Ishikawa (cell line): ENCODE measurements around the gene RABIF.

Experiments used
- MAX ChIP-seq: IDR thresholded peaks from 2 replicates; pipeline ENCODE4 v1.6.1; 2012
- RAD21 ChIP-seq: IDR thresholded peaks from 2 replicates; pipeline ENCODE4 v1.6.1; 2012; ENCODE audit warnings: low read depth
- TCF12 ChIP-seq: IDR thresholded peaks from 2 replicates; pipeline ENCODE4 v1.6.1; 2012; ENCODE audit warnings: low read depth

GRCh38 chr1:202836623-202837403 lies 52.1 kb downstream of the RABIF start:
- TF ChIP-seq TCF12 (no peak), RAD21 (no peak), MAX (no peak)
